OCI-LY7 (cell line): ENCODE results near the gene CCDC121. TPM values are rescaled to one million over a fixed set of nuclear protein-coding genes. Genes with fewer than 3 reads are reported as not detected.

Source experiments
- BruUV-seq: library from RNA; stranded (reverse); fragments of 400-500 nt; replicated peaks from 2 replicates; lab custom pipeline; 2021; lab: Mats Ljungman, UMichigan
- CTCF ChIA-PET: fragments of 300-600 bp; sonication (Branson Sonifier 250); formaldehyde crosslinking; loops from one replicate; lab custom pipeline; 2022; ENCODE audit warnings: antibody characterized with exemption; ENCODE audit not compliant: unreplicated experiment; lab: Charles Lee
- POLR2A ChIA-PET: fragments of 300-600 bp; sonication (Branson Sonifier 250); formaldehyde crosslinking; loops from one replicate; lab custom pipeline; 2022; ENCODE audit warnings: antibody characterized with exemption; lab: Charles Lee
- DNase-seq: peaks from one replicate; pipeline ENCODE4 v3.0.0-alpha.2; 2015; ENCODE audit warnings: low spot score
- H2AFZ ChIP-seq: fragments of 200-600 bp; sonication (generic), shearing (Covaris generic); 2 replicates; pipeline ENCODE4 v1.6.1; 2014; ENCODE audit warnings: mild to moderate bottlenecking, antibody characterized with exemption, low read length, moderate library complexity
- H3K27ac ChIP-seq: fragments of 200-600 bp; sonication (generic); 2 replicates; pipeline ENCODE4 v1.5.1; 2014; ENCODE audit warnings: mixed run types, low read depth, mild to moderate bottlenecking, moderate library complexity, low read length, inconsistent platforms; ENCODE audit not compliant: poor library complexity, severe bottlenecking
- H3K36me3 ChIP-seq: fragments of 200-600 bp; sonication (generic); 2 replicates; pipeline ENCODE4 v1.6.1; 2014; ENCODE audit warnings: mild to moderate bottlenecking, antibody characterized with exemption, low read length, moderate library complexity, mixed read lengths; ENCODE audit not compliant: insufficient read depth
- H3K4me1 ChIP-seq: fragments of 200-600 bp; sonication (generic); 2 replicates; pipeline ENCODE4 v1.5.1; 2014; ENCODE audit warnings: mild to moderate bottlenecking, low read length; ENCODE audit not compliant: insufficient read depth, poor library complexity, severe bottlenecking
- H3K4me2 ChIP-seq: fragments of 200-600 bp; sonication (generic); 2 replicates; pipeline ENCODE4 v1.6.1; 2014; ENCODE audit warnings: mild to moderate bottlenecking, low read length
- H3K4me3 ChIP-seq: fragments of 200-600 bp; sonication (generic); 2 replicates; pipeline ENCODE4 v1.5.1; 2014; ENCODE audit warnings: mild to moderate bottlenecking, low read depth, low read length; ENCODE audit not compliant: poor library complexity, severe bottlenecking
- H3K79me2 ChIP-seq: fragments of 200-600 bp; sonication (generic); 2 replicates; pipeline ENCODE4 v1.6.1; 2016; ENCODE audit warnings: low read depth, mild to moderate bottlenecking, low read length, moderate library complexity, mixed read lengths; ENCODE audit not compliant: insufficient read depth
- H3K9me2 ChIP-seq: fragments of 200-600 bp; sonication (generic); 2 replicates; pipeline ENCODE4 v1.6.1; 2016; ENCODE audit warnings: mild to moderate bottlenecking, low read length, mixed read lengths; ENCODE audit not compliant: insufficient read depth
- H3K9me3 ChIP-seq: fragments of 200-600 bp; sonication (generic); 2 replicates; pipeline ENCODE4 v1.6.1; 2014; ENCODE audit warnings: mild to moderate bottlenecking, mixed run types, low read length, mixed read lengths
- H4K20me1 ChIP-seq: fragments of 200-600 bp; sonication (generic); 2 replicates; pipeline ENCODE4 v1.6.1; 2014; ENCODE audit warnings: mild to moderate bottlenecking, antibody characterized with exemption, low read length, moderate library complexity, mixed read lengths; ENCODE audit not compliant: insufficient read depth
- CTCF ChIP-seq: fragments of 200-600 bp; sonication (generic); conservative IDR thresholded peaks from 2 replicates; pipeline ENCODE4 v1.5.1; 2014; ENCODE audit warnings: mild to moderate bottlenecking, antibody characterized with exemption, low read length, moderate library complexity, mixed read lengths
- EZH2phosphoT487 ChIP-seq: fragments of 200-600 bp; sonication (generic); IDR thresholded peaks from 2 replicates; pipeline ENCODE4 v1.6.1; 2018; ENCODE audit warnings: low read depth, borderline replicate concordance, mild to moderate bottlenecking, mixed run types, antibody characterized with exemption, low read length, moderate library complexity, mixed read lengths
- intact Hi-C: fragments of 100-400 bp; cut with micrococcal nuclease; formaldehyde crosslinking; loops from one replicate; pipeline ENCODE4 v1.10.0; 2022; ENCODE audit not compliant: unreplicated experiment
- total RNA-seq, 2 experiments: library from RNA; depleted of rRNA in 1 of 2; stranded (reverse); fragments of >200 nt in 1 of 2; shearing (Covaris generic) in 1 of 2; gene quantifications; 2 replicates each; pipeline ENCODE4 v1.2.3, GENCODE V29; 2014 to 2022

CCDC121 gene
- total RNA-seq, 2 experiments from 2014 or later = 4.7 to 5.1 TPM

DNA sequence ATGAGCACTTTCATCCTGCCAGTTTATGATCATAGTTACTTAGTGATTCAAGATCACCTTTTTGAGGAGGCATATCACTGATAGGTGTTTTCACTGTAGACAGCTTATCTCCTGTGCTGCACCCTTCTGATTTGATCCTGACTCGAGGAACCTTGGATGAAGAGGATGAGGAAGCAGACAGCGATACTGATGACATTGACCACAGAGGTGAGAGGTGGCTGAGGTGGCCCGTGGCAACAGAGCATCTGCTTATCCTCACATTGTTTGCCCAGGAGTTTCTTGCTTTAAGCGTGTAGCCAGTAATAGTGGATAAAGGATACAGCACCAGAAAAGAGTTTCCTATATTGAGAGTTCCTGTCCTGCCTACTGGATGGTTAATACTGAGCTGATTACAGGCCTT lies 18.9 kb upstream of the CCDC121 start:
- POLR2A ChIA-PET = interaction anchor here (0.7 to 1.5 kb wide), 2 partner anchors 9 to 24 kb away, joined by 4 read pairs; no protein-coding TSS in a partner anchor
- intact Hi-C loops = no loop called here
- no peak for TF ChIP-seq EZH2phosphoT487
- TF ChIP-seq CTCF = no peak

GRCh38 chr2:27647289-27647688 lies 18.5 kb upstream of the CCDC121 start:
- CTCF ChIA-PET = no interaction called here
- Histone ChIP-seq H3K27ac (no peak overlapping the region), H3K9me3 (no peaks in the 10 kb centered on the region), H3K36me3 (peaks cover 84% of the 10 kb centered on the region), H3K79me2 (no peaks in the 10 kb centered on the region), H3K4me3 (no peak overlapping the region), H4K20me1 (no peaks in the 10 kb centered on the region), H3K4me2 (no peak overlapping the region), H2AFZ (no peak overlapping the region), H3K9me2 (no peaks in the 10 kb centered on the region), H3K4me1 (no peaks in the 10 kb centered on the region)
- intact Hi-C loops = no loop called here
- TF ChIP-seq CTCF (no peak), EZH2phosphoT487 (no peak)
- DNase-seq = no peak
- POLR2A ChIA-PET = interaction anchor here (0.6 to 1.4 kb wide), 3 partner anchors 12 to 1054 kb away, joined by 3 to 4 read pairs (median 3); no protein-coding TSS in a partner anchor
- no TSS peak for BruUV-seq

More for the DNA sequence above, 18.9 kb upstream of the CCDC121 start:
- no TSS peak for BruUV-seq
- no peaks in the 10 kb centered on the region for H3K79me2 ChIP-seq
- peaks cover 86% of the 10 kb centered on the region for H3K36me3 ChIP-seq
- CTCF ChIA-PET = no interaction called here
- no peak overlapping the region for H3K27ac ChIP-seq
- no peaks in the 10 kb centered on the region for H4K20me1 ChIP-seq
- no peak overlapping the region for H3K4me2 ChIP-seq
- no peak for DNase-seq
- no peaks in the 10 kb centered on the region for H3K9me3 ChIP-seq
- no peaks in the 10 kb centered on the region for H3K4me1 ChIP-seq
- no peak overlapping the region for H3K4me3 ChIP-seq
- no peak overlapping the region for H2AFZ ChIP-seq
- H3K9me2 ChIP-seq = no peaks in the 10 kb centered on the region

DNA sequence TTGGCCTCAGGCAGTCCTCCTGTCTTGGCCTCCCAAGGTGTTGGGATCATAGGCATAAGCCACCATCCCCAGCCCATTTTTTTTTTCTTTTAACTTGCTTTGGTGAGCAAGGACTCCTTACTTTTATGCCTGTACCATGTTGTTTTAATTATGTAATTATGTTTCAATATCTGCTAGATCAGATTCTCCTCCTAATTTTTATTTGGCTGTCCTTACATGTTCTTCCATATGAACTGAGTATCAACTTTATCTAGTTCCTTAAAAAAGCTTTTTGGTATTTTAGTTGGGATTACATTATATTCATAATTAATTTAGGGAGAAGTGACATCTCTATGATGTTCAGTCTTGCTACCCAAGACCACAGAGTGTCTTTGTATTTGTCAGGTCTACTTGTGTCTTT lies 16.4 kb upstream of the CCDC121 start:
- no peaks in the 10 kb centered on the region for H3K9me2 ChIP-seq
- TF ChIP-seq EZH2phosphoT487 = no peak
- TF ChIP-seq CTCF = no peak
- H3K79me2 ChIP-seq = no peaks in the 10 kb centered on the region
- no peak overlapping the region for H3K4me3 ChIP-seq
- ChIA-PET CTCF (no interaction called here), POLR2A (interaction anchor here (0.6 kb wide), 1 partner anchor 64 kb away, joined by 4 read pairs; no protein-coding TSS in a partner anchor)
- H2AFZ ChIP-seq = no peak overlapping the region
- H3K9me3 ChIP-seq = no peaks in the 10 kb centered on the region
- no peak for DNase-seq
- no peak overlapping the region for H3K27ac ChIP-seq
- no peaks in the 10 kb centered on the region for H3K4me1 ChIP-seq
- no TSS peak for BruUV-seq
- H4K20me1 ChIP-seq = no peaks in the 10 kb centered on the region
- no peak overlapping the region for H3K4me2 ChIP-seq
- H3K36me3 ChIP-seq = peaks cover 84% of the 10 kb centered on the region
- intact Hi-C loops = no loop called here
